Measurements from ENCODE around the gene SH3D19. TPM values are rescaled to one million over a fixed set of nuclear protein-coding genes. Genes with fewer than 3 reads are reported as not detected.
A peak's percentile ranks its signal among the peaks of the same experiment; 100 is the strongest.

The SH3D19 gene
- total RNA-seq, 1 donor from 2014 or later: 86.6 TPM

DNA sequence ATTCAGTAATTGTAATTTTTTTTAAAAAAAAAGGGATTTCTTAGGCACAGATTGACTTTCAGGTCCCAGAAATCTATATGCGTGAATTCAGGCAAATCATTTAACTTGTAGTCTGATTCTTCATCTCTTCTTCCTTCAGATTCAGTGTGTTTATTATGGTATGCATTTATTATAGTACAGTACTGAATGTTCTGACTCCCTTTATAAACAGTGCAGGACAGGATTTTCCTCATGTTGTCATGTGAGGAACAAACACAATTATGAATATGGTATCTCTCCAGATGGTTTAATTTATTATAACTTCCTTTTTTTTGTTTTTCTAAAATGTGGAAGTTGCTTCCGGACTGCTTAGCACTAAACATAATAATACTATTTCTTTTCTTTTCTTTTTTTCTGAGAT lies 171.8 kb downstream of the SH3D19 start:
- peak overlapping the region; percentile 70 for H3K27ac ChIP-seq
- no peaks in the 10 kb centered on the region for H3K27me3 ChIP-seq (ENCODE audit: low read depth)
- DNase-seq (no peak), ATAC-seq (no peak)
- no peaks in the 10 kb centered on the region for H3K9me3 ChIP-seq
- H3K4me3 ChIP-seq: no peak overlapping the region
- H3K4me1 ChIP-seq: peaks cover 21% of the 10 kb centered on the region
- intact Hi-C loops (cut with DNase I): no loop called here
- no peak for TF ChIP-seq CTCF (IDR thresholded peaks at IDR 0.05)
- H3K36me3 ChIP-seq: peaks cover 29% of the 10 kb centered on the region

DNA sequence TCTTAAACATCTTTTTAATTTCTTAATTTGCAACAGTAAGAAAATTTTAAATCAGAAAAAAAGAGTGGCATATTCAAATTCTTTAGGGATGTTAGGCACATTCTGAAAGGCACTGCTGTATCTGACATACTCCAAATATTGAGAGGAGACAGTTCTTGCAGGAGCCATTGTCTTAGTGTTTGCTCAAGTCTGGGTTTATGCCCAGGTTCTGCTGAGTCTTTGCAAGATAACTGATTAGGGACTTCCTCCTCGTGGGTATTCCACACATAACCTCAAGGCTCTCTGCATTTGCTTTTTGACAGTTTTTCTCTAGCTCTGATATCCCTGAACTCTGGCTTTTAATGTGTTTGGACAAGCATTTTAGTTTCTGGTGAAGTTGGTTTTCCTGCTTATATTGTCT lies 173.4 kb downstream of the SH3D19 start:
- H3K4me1 ChIP-seq: peaks cover 21% of the 10 kb centered on the region
- H3K27ac ChIP-seq: no peak overlapping the region
- intact Hi-C loops (cut with DNase I): no loop called here
- H3K9me3 ChIP-seq: no peaks in the 10 kb centered on the region
- ATAC-seq (no peak), DNase-seq (no peak)
- TF ChIP-seq CTCF (IDR thresholded peaks at IDR 0.05): no peak
- peaks cover 37% of the 10 kb centered on the region for H3K36me3 ChIP-seq
- no peak overlapping the region for H3K4me3 ChIP-seq
- H3K27me3 ChIP-seq (ENCODE audit: low read depth): no peaks in the 10 kb centered on the region

DNA sequence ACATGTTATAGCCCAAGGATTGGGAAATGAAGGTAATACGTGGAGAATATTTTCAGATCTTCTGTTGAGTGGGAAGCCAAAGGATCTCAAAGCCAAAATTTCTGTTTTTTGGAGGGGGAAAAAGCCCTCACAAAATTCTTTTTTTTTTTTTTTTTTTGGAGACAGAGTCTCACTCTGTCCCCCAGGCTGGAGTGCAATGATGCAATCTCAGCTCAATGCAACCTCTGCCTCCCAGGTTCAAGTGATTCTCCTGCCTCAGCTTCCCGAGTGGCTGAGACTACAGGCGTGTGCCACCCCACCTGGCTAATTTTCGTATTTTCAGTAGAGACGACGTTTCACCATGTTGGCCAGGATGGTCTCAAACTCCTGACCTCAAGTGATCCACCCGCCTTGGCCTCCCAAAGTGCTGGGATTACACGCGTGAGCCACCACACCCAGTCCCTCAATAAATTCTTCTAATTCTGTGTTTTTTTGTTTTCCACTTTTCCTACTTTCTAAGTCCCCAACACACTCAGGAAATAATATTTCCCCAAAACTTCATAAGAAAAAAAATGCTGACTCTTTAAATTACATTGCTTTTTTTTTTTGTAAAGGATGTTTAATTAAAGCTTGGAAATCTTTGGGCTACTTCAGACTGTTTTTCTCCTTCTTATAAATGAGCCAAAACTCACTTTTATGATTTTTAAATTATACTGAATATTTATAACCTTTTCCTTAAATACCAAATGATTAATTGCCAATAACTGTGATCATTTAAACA lies 174.4 kb downstream of the SH3D19 start:
- intact Hi-C loops (cut with DNase I): no loop called here
- no peak for TF ChIP-seq CTCF (IDR thresholded peaks at IDR 0.05)
- Histone ChIP-seq H3K27me3 (ENCODE audit: low read depth) (no peaks in the 10 kb centered on the region), H3K27ac (no peak overlapping the region), H3K4me1 (peaks cover 21% of the 10 kb centered on the region), H3K9me3 (no peaks in the 10 kb centered on the region), H3K4me3 (no peak overlapping the region), H3K36me3 (peaks cover 47% of the 10 kb centered on the region)
- ATAC-seq (no peak), DNase-seq (no peak)

GRCh38 chr4:151148261-151148660 lies 177.1 kb downstream of the SH3D19 start:
- H3K27ac ChIP-seq: no peak overlapping the region
- no peak for TF ChIP-seq CTCF (IDR thresholded peaks at IDR 0.05)
- no peak for DNase-seq
- no peaks in the 10 kb centered on the region for H3K9me3 ChIP-seq
- H3K4me1 ChIP-seq: peaks cover 19% of the 10 kb centered on the region
- intact Hi-C loops (cut with DNase I): no loop called here
- peaks cover 62% of the 10 kb centered on the region for H3K36me3 ChIP-seq
- no peak for ATAC-seq
- no peak overlapping the region for H3K4me3 ChIP-seq
- H3K27me3 ChIP-seq (ENCODE audit: low read depth): no peaks in the 10 kb centered on the region

GRCh38 chr4:151147000-151147399 lies 178.4 kb downstream of the SH3D19 start:
- no peaks in the 10 kb centered on the region for H3K27me3 ChIP-seq (ENCODE audit: low read depth)
- peaks cover 9% of the 10 kb centered on the region for H3K4me1 ChIP-seq
- no peaks in the 10 kb centered on the region for H3K9me3 ChIP-seq
- ATAC-seq (no peak), DNase-seq (no peak)
- H3K27ac ChIP-seq: peak overlapping the region; percentile 33
- no peak for TF ChIP-seq CTCF (IDR thresholded peaks at IDR 0.05)
- no peak overlapping the region for H3K4me3 ChIP-seq
- intact Hi-C loops (cut with DNase I): no loop called here
- peaks cover 73% of the 10 kb centered on the region for H3K36me3 ChIP-seq
